ENCODE measurements around the gene ANKDD1A.

ANKDD1A gene

GRCh38 chr15:64926661-64927060 lies 15.0 kb downstream of the ANKDD1A start:
- DNase-seq, result no peak

GRCh38 chr15:64928626-64929220 lies 17.0 kb downstream of the ANKDD1A start:
- no peak for DNase-seq

- DNase-seq, result no peak
These were observed 18.4 kb downstream of the ANKDD1A start for GRCh38 chr15:64930019-64930652.

- DNase-seq, result no peak
These were observed 19.2 kb downstream of the ANKDD1A start for GRCh38 chr15:64930778-64931371.

GRCh38 chr15:64931381-64931780 lies 19.7 kb downstream of the ANKDD1A start:
- no peak for DNase-seq

GRCh38 chr15:64934023-64934422 lies 22.3 kb downstream of the ANKDD1A start:
- no peak for DNase-seq

GRCh38 chr15:64938192-64938591 lies 26.5 kb downstream of the ANKDD1A start:
- DNase-seq, result no peak

GRCh38 chr15:64942356-64942755 lies 30.7 kb downstream of the ANKDD1A start:
- no peak for DNase-seq

GRCh38 chr15:64943512-64944225 lies 32.0 kb downstream of the ANKDD1A start:
- no peak for DNase-seq

- DNase-seq, result no peak
These were observed 33.3 kb downstream of the ANKDD1A start for GRCh38 chr15:64944961-64945360.

- DNase-seq, result no peak
These were observed 35.5 kb downstream of the ANKDD1A start for GRCh38 chr15:64947211-64947610.

GRCh38 chr15:64948916-64949315 lies 37.2 kb downstream of the ANKDD1A start:
- no peak for DNase-seq

GRCh38 chr15:64949383-64950186 lies 37.9 kb downstream of the ANKDD1A start:
- no peak for DNase-seq

GRCh38 chr15:64950888-64951287 lies 39.2 kb downstream of the ANKDD1A start:
- no peak for DNase-seq

- no peak for DNase-seq
These were observed 40.2 kb downstream of the ANKDD1A start for GRCh38 chr15:64951777-64952418.

- no peak for DNase-seq
These were observed 42.7 kb downstream of the ANKDD1A start for GRCh38 chr15:64954395-64954794.

- no peak for DNase-seq
These were observed 47.4 kb downstream of the ANKDD1A start for GRCh38 chr15:64959128-64959527.

GRCh38 chr15:64960153-64960552 lies 48.5 kb downstream of the ANKDD1A start:
- no peak for DNase-seq

GRCh38 chr15:64961013-64961412 lies 49.3 kb downstream of the ANKDD1A start:
- no peak for DNase-seq

- no peak for DNase-seq
These were observed 57.7 kb downstream of the ANKDD1A start for GRCh38 chr15:64969401-64969800.

- no peak for DNase-seq
These were observed 59.0 kb downstream of the ANKDD1A start for GRCh38 chr15:64970698-64971097.

GRCh38 chr15:64975390-64975789 lies 63.7 kb downstream of the ANKDD1A start:
- no peak for DNase-seq
